Measurements from ENCODE around the gene ABCC5.

ABCC5 gene

DNA sequence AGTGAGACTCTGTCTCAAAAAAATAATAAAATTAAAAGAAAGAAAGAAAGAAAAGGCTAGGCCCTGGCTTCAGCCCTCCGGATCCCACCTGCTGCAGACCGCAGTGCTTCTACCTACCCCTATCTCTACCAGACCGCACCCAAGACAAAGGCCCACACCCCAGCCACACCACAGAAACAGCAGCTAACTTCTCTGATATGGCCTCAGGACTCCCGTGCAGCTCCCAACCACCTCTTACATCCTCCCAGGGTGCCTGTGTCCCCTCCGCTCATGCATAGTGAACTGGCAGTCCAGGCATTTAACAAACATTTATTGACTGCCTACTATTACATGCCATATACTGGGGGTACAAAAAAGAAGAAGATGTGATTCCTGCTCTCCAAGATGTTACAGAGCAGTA lies 28.3 kb upstream of the ABCC5 start (continued):
- TF ChIP-seq, protein P1, sequence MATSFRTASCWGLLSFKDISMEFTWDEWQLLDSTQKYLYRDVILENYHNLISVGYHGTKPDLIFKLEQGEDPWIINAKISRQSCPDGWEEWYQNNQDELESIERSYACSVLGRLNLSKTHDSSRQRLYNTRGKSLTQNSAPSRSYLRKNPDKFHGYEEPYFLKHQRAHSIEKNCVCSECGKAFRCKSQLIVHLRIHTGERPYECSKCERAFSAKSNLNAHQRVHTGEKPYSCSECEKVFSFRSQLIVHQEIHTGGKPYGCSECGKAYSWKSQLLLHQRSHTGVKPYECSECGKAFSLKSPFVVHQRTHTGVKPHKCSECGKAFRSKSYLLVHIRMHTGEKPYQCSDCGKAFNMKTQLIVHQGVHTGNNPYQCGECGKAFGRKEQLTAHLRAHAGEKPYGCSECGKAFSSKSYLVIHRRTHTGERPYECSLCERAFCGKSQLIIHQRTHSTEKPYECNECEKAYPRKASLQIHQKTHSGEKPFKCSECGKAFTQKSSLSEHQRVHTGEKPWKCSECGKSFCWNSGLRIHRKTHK (tag by site-specific recombination; IDR thresholded peaks at IDR 0.05): no peak
- TF ChIP-seq ZNF658 (tag by site-specific recombination; IDR thresholded peaks at IDR 0.05) (no peak), ZNF626 (tag by site-specific recombination; IDR thresholded peaks at IDR 0.05) (no peak), ZNF514 (tag by site-specific recombination; IDR thresholded peaks at IDR 0.05) (no peak), ZNF112 (tag by site-specific recombination; IDR thresholded peaks at IDR 0.05) (no peak)
- TF ChIP-seq, protein P2, sequence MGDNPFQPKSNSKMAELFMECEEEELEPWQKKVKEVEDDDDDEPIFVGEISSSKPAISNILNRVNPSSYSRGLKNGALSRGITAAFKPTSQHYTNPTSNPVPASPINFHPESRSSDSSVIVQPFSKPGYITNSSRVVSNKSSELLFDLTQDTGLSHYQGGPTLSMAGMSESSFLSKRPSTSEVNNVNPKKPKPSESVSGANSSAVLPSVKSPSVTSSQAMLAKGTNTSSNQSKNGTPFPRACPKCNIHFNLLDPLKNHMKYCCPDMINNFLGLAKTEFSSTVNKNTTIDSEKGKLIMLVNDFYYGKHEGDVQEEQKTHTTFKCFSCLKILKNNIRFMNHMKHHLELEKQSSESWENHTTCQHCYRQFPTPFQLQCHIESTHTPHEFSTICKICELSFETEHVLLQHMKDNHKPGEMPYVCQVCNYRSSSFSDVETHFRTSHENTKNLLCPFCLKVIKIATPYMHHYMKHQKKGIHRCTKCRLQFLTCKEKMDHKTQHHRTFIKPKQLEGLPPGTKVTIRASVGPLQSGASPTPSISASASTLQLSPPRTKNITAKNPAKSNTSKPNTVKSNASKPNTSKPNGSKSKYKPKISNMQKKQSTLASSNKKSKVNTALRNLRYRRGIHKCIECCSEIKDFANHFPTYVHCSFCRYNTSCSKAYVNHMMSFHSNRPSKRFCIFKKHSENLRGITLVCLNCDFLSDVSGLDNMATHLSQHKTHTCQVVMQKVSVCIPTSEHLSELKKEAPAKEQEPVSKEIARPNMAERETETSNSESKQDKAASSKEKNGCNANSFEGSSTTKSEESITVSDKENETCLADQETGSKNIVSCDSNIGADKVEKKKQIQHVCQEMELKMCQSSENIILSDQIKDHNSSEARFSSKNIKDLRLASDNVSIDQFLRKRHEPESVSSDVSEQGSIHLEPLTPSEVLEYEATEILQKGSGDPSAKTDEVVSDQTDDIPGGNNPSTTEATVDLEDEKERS (tag by site-specific recombination; IDR thresholded peaks at IDR 0.05): no peak

DNA sequence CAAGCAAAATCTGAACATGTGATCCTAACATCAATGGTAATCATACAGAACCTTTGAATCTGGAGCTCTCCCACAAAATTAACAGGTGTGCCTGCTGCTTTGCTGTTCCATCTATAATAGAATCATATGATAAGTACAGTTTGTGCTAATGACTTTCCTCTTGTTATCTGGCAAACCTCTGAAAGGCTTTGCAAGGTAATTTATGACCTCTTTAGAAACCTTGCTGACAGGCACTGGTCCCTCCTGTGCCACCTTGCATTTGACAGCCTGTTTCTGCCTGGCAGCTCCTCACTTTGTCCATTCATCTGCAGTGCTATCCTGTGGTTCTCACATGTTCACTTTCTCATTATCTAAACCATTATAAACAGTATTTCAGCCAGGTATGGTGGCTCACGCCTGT lies 24.9 kb upstream of the ABCC5 start:
- H3K36me3 ChIP-seq (ENCODE audit: control insufficient read depth in 2 of 2, insufficient read depth in 1 of 2, low read length in 2 of 2): no peaks in the 10 kb centered on the region
- no peak overlapping the region for H3K27ac ChIP-seq (ENCODE audit: extremely low read depth, low read depth, low read length)
- TF ChIP-seq, protein P3, sequence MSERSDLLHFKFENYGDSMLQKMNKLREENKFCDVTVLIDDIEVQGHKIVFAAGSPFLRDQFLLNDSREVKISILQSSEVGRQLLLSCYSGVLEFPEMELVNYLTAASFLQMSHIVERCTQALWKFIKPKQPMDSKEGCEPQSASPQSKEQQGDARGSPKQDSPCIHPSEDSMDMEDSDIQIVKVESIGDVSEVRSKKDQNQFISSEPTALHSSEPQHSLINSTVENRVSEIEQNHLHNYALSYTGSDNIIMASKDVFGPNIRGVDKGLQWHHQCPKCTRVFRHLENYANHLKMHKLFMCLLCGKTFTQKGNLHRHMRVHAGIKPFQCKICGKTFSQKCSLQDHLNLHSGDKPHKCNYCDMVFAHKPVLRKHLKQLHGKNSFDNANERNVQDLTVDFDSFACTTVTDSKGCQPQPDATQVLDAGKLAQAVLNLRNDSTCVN (tag by site-specific recombination; optimal IDR thresholded peaks at IDR 0.05): no peak
- TF ChIP-seq SALL2 (tag by site-specific recombination; IDR thresholded peaks at IDR 0.05; ENCODE audit: borderline replicate concordance) (no peak), ZNF133 (tag by site-specific recombination; IDR thresholded peaks at IDR 0.05) (no peak), ZNF830 (tag by site-specific recombination; IDR thresholded peaks at IDR 0.05; ENCODE audit: low read depth) (no peak), ZFP69B (tag by site-specific recombination; IDR thresholded peaks at IDR 0.05) (no peak), ZNF423 (tag by site-specific recombination; IDR thresholded peaks at IDR 0.05) (no peak), ZNF350 (tag by site-specific recombination; IDR thresholded peaks at IDR 0.05) (no peak), OVOL3 (tag by site-specific recombination; IDR thresholded peaks at IDR 0.05) (no peak), ZNF223 (tag by site-specific recombination; IDR thresholded peaks at IDR 0.05) (no peak), ZNF266 (tag by site-specific recombination; IDR thresholded peaks at IDR 0.05; ENCODE audit: low read depth) (no peak), ZNF701 (tag by site-specific recombination; IDR thresholded peaks at IDR 0.05) (no peak)
- TF ChIP-seq, protein P4, sequence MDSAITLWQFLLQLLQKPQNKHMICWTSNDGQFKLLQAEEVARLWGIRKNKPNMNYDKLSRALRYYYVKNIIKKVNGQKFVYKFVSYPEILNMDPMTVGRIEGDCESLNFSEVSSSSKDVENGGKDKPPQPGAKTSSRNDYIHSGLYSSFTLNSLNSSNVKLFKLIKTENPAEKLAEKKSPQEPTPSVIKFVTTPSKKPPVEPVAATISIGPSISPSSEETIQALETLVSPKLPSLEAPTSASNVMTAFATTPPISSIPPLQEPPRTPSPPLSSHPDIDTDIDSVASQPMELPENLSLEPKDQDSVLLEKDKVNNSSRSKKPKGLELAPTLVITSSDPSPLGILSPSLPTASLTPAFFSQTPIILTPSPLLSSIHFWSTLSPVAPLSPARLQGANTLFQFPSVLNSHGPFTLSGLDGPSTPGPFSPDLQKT (IDR thresholded peaks at IDR 0.05; ENCODE audit: borderline replicate concordance, low read depth, low read length): no peak
- TF ChIP-seq, protein P1 (tag by site-specific recombination; IDR thresholded peaks at IDR 0.05): no peak
- H3K4me3 ChIP-seq (ENCODE audit: low read depth, low read length): no peak overlapping the region
- 0 out of 2 replicates have a peak, but pooled peaks cover 3% of the 10 kb centered on the region for H3K4me1 ChIP-seq (ENCODE audit: control insufficient read depth, insufficient read depth, low read length)
- ChIA-PET POLR2A (no interaction called here), CTCF (interaction anchor here (1.1 kb wide), 1 partner anchor 199 kb away, joined by 4 read pairs; no protein-coding TSS in a partner anchor)
- H3K9me3 ChIP-seq (ENCODE audit: control insufficient read depth, insufficient read depth, low read depth, low read length): no peaks in the 10 kb centered on the region
